ENCODE measurements around the gene SEC16A. TPM values are rescaled to one million over a fixed set of nuclear protein-coding genes. Genes with fewer than 3 reads are reported as not detected.

Gene SEC16A
- total RNA-seq, 1 donor from 2014 or later: 89.9 TPM

DNA sequence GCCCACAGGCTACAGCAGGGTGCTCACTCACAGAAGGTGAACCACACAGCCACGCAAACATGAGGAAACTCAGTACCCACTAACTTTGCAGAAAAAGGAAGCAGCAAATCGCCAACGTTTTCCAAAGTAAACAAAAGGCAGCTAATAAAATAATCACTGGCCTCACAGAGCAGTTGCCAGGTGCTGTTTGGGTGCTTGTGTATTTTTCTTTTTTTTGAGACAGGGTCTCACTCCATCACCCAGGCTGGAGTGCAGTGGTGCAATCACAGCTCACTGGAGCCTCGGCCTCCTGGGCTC lies 86.7 kb downstream of the SEC16A start:
- Mint-ChIP-seq H3K27me3 (ENCODE audit: low read depth) (no peaks in the 10 kb centered on the region), H3K4me1 (peaks cover 14% of the 10 kb centered on the region), H3K36me3 (peaks cover 13% of the 10 kb centered on the region), H3K27ac (no peak overlapping the region), H3K4me3 (no peak overlapping the region), H3K9me3 (no peaks in the 10 kb centered on the region)
- TF ChIP-seq, protein P1, sequence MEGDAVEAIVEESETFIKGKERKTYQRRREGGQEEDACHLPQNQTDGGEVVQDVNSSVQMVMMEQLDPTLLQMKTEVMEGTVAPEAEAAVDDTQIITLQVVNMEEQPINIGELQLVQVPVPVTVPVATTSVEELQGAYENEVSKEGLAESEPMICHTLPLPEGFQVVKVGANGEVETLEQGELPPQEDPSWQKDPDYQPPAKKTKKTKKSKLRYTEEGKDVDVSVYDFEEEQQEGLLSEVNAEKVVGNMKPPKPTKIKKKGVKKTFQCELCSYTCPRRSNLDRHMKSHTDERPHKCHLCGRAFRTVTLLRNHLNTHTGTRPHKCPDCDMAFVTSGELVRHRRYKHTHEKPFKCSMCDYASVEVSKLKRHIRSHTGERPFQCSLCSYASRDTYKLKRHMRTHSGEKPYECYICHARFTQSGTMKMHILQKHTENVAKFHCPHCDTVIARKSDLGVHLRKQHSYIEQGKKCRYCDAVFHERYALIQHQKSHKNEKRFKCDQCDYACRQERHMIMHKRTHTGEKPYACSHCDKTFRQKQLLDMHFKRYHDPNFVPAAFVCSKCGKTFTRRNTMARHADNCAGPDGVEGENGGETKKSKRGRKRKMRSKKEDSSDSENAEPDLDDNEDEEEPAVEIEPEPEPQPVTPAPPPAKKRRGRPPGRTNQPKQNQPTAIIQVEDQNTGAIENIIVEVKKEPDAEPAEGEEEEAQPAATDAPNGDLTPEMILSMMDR (IDR thresholded peaks at IDR 0.05; ENCODE audit: unreplicated experiment): no peak
- DNase-seq (ENCODE audit: low spot score in 2 of 2, unreplicated experiment in 2 of 2): no peak

- H3K27ac Mint-ChIP-seq: no peak overlapping the region
- H3K4me1 Mint-ChIP-seq: peaks cover 14% of the 10 kb centered on the region
- DNase-seq (ENCODE audit: low spot score in 2 of 2, unreplicated experiment in 2 of 2): no peak
- TF ChIP-seq, protein P1 (IDR thresholded peaks at IDR 0.05; ENCODE audit: unreplicated experiment): no peak
- H3K4me3 Mint-ChIP-seq: no peak overlapping the region
- peaks cover 13% of the 10 kb centered on the region for H3K36me3 Mint-ChIP-seq
- no peaks in the 10 kb centered on the region for H3K27me3 Mint-ChIP-seq (ENCODE audit: low read depth)
- H3K9me3 Mint-ChIP-seq: no peaks in the 10 kb centered on the region
Observed at GRCh38 chr9:136395345-136396218, 87.3 kb downstream of the SEC16A start.

- Mint-ChIP-seq H3K9me3 (no peaks in the 10 kb centered on the region), H3K27ac (no peak overlapping the region), H3K4me3 (no peak overlapping the region), H3K36me3 (peaks cover 14% of the 10 kb centered on the region), H3K4me1 (peaks cover 12% of the 10 kb centered on the region), H3K27me3 (ENCODE audit: low read depth) (no peaks in the 10 kb centered on the region)
- TF ChIP-seq, protein P1 (IDR thresholded peaks at IDR 0.05; ENCODE audit: unreplicated experiment): no peak
- no peak for DNase-seq (ENCODE audit: low spot score in 2 of 2, unreplicated experiment in 2 of 2)
Observed at GRCh38 chr9:136395020-136395340, 87.9 kb downstream of the SEC16A start.

DNA sequence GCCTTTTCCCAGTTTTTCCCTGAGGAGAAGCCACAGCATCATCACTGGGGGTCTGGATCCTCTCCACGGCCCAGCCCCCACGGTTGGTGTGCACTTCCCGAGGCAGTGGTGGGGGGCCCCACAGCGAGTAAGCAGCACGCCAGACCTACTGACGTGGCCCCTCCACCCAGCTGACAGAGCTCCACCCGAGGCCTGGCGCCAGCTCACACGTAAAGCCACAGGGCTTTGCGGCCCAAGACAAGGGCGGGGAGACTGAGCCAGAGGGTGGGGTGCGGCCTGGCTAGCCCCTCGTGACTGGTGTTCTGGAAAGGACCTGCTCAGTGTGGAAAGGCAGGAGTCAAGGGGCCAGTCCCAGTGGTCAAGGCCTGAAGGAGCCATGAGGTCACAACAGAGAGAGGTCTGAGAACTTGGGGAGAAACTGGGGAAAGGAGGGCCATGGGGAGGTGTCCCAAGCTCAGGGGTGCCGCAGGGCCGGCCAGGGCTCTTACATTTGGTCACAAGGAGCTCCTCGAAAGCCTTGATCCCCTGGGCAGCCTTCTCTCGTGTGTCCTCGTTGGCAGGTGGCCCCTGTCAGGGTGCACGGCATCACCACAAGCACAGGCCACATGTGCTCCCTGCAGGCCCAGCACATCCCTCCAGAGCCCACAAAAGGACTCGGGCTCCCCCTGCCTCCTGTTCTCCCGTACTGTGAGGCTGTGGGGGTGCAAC lies 88.4 kb downstream of the SEC16A start:
- no peak overlapping the region for H3K27ac Mint-ChIP-seq
- peaks cover 17% of the 10 kb centered on the region for H3K36me3 Mint-ChIP-seq
- TF ChIP-seq, protein P1 (IDR thresholded peaks at IDR 0.05; ENCODE audit: unreplicated experiment): no peak
- H3K4me1 Mint-ChIP-seq: peaks cover 12% of the 10 kb centered on the region
- no peak overlapping the region for H3K4me3 Mint-ChIP-seq
- H3K27me3 Mint-ChIP-seq (ENCODE audit: low read depth): no peaks in the 10 kb centered on the region
- H3K9me3 Mint-ChIP-seq: no peaks in the 10 kb centered on the region
- no peak for DNase-seq (ENCODE audit: low spot score in 2 of 2, unreplicated experiment in 2 of 2)

DNA sequence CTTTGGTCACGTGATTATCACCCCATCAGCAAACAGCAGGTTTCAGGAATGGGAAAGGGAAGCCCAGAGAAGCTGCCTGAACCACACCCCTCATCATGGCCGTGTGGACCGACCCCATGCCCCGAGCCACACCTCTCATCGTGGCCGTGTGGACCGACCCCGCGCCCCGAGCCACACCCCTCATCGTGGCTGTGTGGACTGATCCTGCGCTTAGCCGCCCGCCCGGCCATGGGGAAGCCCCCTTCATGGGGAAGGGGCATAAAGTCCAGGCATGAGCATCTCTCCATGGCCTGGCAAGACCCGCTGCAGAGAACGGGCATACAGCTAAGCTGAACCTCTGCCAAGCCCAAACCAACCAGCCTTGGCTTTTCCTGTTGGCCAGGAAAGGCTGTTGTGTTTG lies 89.3 kb downstream of the SEC16A start:
- TF ChIP-seq, protein P1 (IDR thresholded peaks at IDR 0.05; ENCODE audit: unreplicated experiment): no peak
- Mint-ChIP-seq H3K27me3 (ENCODE audit: low read depth) (no peaks in the 10 kb centered on the region), H3K9me3 (no peaks in the 10 kb centered on the region), H3K36me3 (peaks cover 18% of the 10 kb centered on the region), H3K27ac (no peak overlapping the region), H3K4me3 (no peak overlapping the region), H3K4me1 (peaks cover 3% of the 10 kb centered on the region)
- no peak for DNase-seq (ENCODE audit: low spot score in 2 of 2, unreplicated experiment in 2 of 2)

Measured in mesothelial cell of epicardium (in vitro differentiated cells).